ENCODE measurements around the gene TGFBR3.

Gene TGFBR3

DNA sequence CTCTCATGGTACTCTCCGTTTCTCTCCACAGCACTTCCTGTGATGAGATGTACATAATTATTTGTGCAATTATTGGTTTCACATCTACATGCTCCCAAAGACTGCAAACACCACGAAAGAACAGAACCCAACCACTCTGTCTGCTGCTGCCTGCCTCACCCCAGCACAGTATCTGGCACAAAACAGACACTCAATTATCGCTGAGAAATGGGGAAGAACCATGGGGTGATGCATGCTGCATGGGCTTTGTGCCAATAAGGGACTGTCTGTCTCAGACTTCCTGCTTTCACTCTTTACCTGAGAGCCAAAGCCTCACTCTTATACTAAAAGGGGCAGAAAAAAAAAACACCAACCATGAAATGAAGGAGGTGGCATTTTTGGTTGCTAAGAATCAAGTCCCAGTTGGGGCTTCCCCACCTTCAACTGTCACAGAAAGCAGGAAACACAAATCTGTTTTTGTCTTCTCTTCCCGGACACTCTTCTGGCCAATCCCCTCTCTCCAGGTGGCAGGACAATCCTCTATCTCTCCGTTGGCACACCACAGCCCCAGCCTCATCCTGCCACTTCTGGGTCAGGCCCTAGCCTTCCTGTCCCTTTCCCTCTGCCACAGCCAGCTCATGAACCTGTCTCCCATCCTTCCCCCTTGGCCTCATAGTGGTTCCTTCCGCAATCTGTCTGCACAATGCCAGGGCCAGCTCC is 82.0 kb downstream of the TGFBR3 start:
- Histone ChIP-seq H3K27me3 (ENCODE audit: control insufficient read depth, insufficient read depth, low read length) (no peaks in the 10 kb centered on the region), H3K4me3 (ENCODE audit: low read length) (no peak overlapping the region), H3K36me3 (ENCODE audit: insufficient read depth, low read length) (no peaks in the 10 kb centered on the region), H3K9ac (ENCODE audit: low read depth, low read length) (no peak overlapping the region), H3K4me1 (ENCODE audit: control insufficient read depth, insufficient read depth, low read length) (peaks cover 21% of the 10 kb centered on the region), H3K9me3 (replicated peaks; ENCODE audit: low read length) (no peaks in the 10 kb centered on the region), H3K4me2 (ENCODE audit: low read length) (no peak overlapping the region)

DNA sequence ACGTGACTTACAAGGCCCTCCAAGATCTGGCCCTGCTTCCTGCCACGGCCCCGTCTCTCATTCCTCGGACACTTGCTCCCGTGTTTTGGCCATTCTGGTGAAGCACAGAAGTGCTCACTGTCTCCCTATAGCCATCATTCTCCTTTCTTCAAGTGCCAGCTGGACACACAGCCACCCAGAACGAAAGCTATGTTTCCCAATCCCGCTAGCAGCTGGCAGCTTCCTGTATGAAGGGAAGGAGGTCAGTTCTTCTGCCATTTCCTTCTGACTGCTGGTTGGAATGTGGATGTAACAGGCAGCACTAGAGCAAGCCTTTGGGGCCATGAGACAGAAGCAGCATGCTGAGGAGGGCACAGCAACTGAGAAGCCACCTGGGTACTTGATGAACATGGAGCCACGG is 82.8 kb downstream of the TGFBR3 start:
- no peaks in the 10 kb centered on the region for H3K27me3 ChIP-seq (ENCODE audit: control insufficient read depth, insufficient read depth, low read length)
- peak overlapping the region; percentile 2 for H3K4me2 ChIP-seq (ENCODE audit: low read length)
- no peak overlapping the region for H3K4me3 ChIP-seq (ENCODE audit: low read length)
- peaks cover 21% of the 10 kb centered on the region for H3K4me1 ChIP-seq (ENCODE audit: control insufficient read depth, insufficient read depth, low read length)
- H3K9me3 ChIP-seq (replicated peaks; ENCODE audit: low read length) = no peaks in the 10 kb centered on the region
- no peak overlapping the region for H3K9ac ChIP-seq (ENCODE audit: low read depth, low read length)
- no peaks in the 10 kb centered on the region for H3K36me3 ChIP-seq (ENCODE audit: insufficient read depth, low read length)

DNA sequence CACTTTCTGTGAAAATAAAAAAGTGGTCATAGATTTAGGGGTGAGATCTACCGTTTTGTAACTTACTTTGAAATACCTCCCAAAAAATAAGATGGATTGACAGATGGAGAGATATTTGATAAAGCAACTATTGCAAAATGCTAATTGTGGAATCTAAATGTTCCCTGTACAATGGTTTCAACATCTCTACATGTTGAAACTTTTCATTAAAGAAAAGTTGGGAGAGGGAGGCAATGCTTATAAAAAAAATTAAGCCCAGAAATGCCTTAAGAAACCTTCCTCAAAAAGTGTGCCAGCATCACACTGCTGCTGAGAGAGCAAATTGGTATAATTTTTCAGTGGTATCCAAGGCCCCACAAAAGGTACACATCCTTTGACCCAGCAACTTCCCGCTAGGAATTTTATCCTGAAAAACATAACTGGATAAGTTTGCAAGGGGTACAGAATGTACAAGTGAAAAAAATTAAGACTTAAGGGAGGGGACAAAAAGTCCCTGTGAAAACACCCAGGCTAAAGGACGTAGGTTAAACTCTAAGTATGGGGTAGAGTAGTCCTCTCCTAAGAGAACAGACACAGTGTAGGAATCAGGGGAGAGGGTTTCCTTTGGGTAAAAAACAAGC is 84.3 kb downstream of the TGFBR3 start:
- Histone ChIP-seq H3K9me3 (replicated peaks; ENCODE audit: low read length) (no peaks in the 10 kb centered on the region), H3K27me3 (ENCODE audit: control insufficient read depth, insufficient read depth, low read length) (no peaks in the 10 kb centered on the region), H3K4me3 (ENCODE audit: low read length) (no peak overlapping the region), H3K4me2 (ENCODE audit: low read length) (no peak overlapping the region), H3K9ac (ENCODE audit: low read depth, low read length) (no peak overlapping the region), H3K4me1 (ENCODE audit: control insufficient read depth, insufficient read depth, low read length) (peaks cover 16% of the 10 kb centered on the region), H3K36me3 (ENCODE audit: insufficient read depth, low read length) (no peaks in the 10 kb centered on the region)

DNA sequence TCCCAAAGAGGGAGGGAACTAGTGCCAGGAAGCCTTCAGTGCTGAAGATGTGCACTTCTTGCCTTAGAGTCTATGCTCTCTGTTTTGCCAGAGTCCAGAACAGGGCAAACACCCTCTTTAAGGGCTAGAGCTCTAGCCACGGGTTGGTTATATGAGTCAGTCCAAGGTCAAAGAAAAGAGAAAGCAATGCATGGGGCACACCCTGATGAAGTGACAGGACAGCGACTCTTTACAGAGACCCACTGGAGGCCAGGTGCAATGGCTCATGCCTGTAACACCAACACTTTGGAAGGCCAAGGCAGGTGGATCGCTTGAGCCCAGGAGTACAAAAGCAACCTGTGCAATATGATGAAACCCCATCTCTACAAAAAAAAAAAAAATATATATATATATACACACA is 86.1 kb downstream of the TGFBR3 start:
- H3K4me1 ChIP-seq (ENCODE audit: control insufficient read depth, insufficient read depth, low read length) = peaks cover 25% of the 10 kb centered on the region
- H3K27me3 ChIP-seq (ENCODE audit: control insufficient read depth, insufficient read depth, low read length) = no peaks in the 10 kb centered on the region
- no peak overlapping the region for H3K4me2 ChIP-seq (ENCODE audit: low read length)
- no peaks in the 10 kb centered on the region for H3K9me3 ChIP-seq (replicated peaks; ENCODE audit: low read length)
- no peaks in the 10 kb centered on the region for H3K36me3 ChIP-seq (ENCODE audit: insufficient read depth, low read length)
- H3K9ac ChIP-seq (ENCODE audit: low read depth, low read length) = no peak overlapping the region
- no peak overlapping the region for H3K4me3 ChIP-seq (ENCODE audit: low read length)

DNA sequence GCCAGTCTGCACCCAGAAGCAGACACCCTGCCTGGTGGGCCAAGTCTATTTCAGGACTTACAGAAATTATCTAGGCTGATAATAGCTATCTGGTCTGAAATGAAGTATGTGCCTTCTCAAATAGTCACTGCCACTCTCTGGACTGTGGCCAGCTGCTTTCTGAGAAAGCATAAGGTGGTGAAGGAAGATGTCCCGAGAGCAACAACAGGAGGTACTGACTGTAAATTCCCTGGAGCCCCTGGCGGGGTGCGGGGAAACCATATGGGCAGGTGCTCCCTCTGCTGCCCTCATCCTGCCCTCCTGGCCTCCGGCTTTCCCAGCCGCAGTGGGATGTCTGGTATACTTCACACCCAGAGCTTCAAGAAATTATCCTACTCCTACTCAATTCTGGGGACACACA is 86.8 kb downstream of the TGFBR3 start:
- H3K4me2 ChIP-seq (ENCODE audit: low read length) = no peak overlapping the region
- H3K9ac ChIP-seq (ENCODE audit: low read depth, low read length) = no peak overlapping the region
- no peak overlapping the region for H3K4me3 ChIP-seq (ENCODE audit: low read length)
- H3K9me3 ChIP-seq (replicated peaks; ENCODE audit: low read length) = no peaks in the 10 kb centered on the region
- no peaks in the 10 kb centered on the region for H3K27me3 ChIP-seq (ENCODE audit: control insufficient read depth, insufficient read depth, low read length)
- no peaks in the 10 kb centered on the region for H3K36me3 ChIP-seq (ENCODE audit: insufficient read depth, low read length)
- H3K4me1 ChIP-seq (ENCODE audit: control insufficient read depth, insufficient read depth, low read length) = peaks cover 27% of the 10 kb centered on the region

DNA sequence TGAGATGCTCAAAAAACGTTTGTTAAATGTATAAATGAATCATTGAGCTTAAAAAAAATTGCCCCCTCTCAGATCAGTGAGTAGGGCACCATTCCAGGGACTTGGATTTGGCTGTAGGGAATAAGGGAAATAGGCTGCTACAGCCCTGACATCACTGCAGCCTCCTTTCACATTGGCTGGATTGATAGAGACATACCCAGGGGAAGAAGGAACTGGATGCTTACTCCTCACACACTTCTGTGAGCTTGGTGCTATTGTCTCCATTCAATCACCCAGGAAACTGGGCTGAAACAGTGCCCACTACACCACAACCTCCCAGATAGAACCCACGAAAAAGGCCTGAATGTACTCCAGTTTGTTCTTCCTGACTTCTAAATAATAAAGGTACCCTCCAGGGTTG is 87.2 kb downstream of the TGFBR3 start:
- H3K36me3 ChIP-seq (ENCODE audit: insufficient read depth, low read length) = no peaks in the 10 kb centered on the region
- no peaks in the 10 kb centered on the region for H3K27me3 ChIP-seq (ENCODE audit: control insufficient read depth, insufficient read depth, low read length)
- no peak overlapping the region for H3K4me3 ChIP-seq (ENCODE audit: low read length)
- H3K9me3 ChIP-seq (replicated peaks; ENCODE audit: low read length) = no peaks in the 10 kb centered on the region
- peaks cover 23% of the 10 kb centered on the region for H3K4me1 ChIP-seq (ENCODE audit: control insufficient read depth, insufficient read depth, low read length)
- H3K4me2 ChIP-seq (ENCODE audit: low read length) = no peak overlapping the region
- no peak overlapping the region for H3K9ac ChIP-seq (ENCODE audit: low read depth, low read length)

DNA sequence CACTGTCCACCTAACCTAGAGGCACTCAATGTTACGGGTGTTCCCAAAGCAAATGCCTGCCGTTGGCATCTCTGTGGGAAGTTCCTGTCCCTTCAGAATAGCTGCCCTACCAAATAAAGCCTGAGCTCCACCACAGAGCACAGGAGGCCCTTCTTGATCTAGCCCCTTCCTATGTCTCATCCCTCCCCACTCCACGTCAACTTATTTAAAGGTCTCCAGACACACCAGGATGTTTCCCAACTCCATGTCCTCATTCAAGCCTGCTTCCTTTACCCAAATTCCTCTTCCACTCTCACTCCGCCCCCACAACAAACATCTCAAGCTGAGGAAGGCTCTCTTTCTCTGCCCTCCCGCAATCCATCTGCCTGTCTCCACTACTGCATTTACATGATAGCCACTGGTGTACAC is 87.7 kb downstream of the TGFBR3 start:
- H3K4me1 ChIP-seq (ENCODE audit: control insufficient read depth, insufficient read depth, low read length) = peaks cover 18% of the 10 kb centered on the region
- no peaks in the 10 kb centered on the region for H3K9me3 ChIP-seq (replicated peaks; ENCODE audit: low read length)
- no peak overlapping the region for H3K4me3 ChIP-seq (ENCODE audit: low read length)
- H3K9ac ChIP-seq (ENCODE audit: low read depth, low read length) = no peak overlapping the region
- no peaks in the 10 kb centered on the region for H3K27me3 ChIP-seq (ENCODE audit: control insufficient read depth, insufficient read depth, low read length)
- H3K4me2 ChIP-seq (ENCODE audit: low read length) = no peak overlapping the region
- H3K36me3 ChIP-seq (ENCODE audit: insufficient read depth, low read length) = no peaks in the 10 kb centered on the region

DNA sequence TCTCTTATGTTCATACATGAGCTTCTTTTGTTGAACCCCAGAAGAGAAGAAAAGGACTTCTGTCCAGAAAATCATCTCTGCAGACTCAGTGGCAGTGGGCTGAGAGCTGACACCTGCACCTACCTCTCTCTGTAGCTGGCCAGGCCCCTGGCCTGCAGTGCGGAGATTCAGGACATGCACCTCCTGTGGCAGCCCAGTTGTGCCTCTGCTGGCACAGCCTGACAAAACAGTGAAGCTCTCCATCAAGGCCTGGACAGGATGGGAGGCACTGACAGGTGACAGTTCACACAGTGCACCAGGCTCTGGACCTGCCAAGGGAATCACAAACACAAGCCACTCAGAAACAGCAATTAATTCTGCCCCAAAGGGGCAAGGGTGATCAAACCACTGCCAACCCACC is 88.8 kb downstream of the TGFBR3 start:
- no peaks in the 10 kb centered on the region for H3K27me3 ChIP-seq (ENCODE audit: control insufficient read depth, insufficient read depth, low read length)
- H3K4me3 ChIP-seq (ENCODE audit: low read length) = no peak overlapping the region
- H3K36me3 ChIP-seq (ENCODE audit: insufficient read depth, low read length) = no peaks in the 10 kb centered on the region
- peaks cover 19% of the 10 kb centered on the region for H3K4me1 ChIP-seq (ENCODE audit: control insufficient read depth, insufficient read depth, low read length)
- no peak overlapping the region for H3K9ac ChIP-seq (ENCODE audit: low read depth, low read length)
- no peak overlapping the region for H3K4me2 ChIP-seq (ENCODE audit: low read length)
- H3K9me3 ChIP-seq (replicated peaks; ENCODE audit: low read length) = no peaks in the 10 kb centered on the region

DNA sequence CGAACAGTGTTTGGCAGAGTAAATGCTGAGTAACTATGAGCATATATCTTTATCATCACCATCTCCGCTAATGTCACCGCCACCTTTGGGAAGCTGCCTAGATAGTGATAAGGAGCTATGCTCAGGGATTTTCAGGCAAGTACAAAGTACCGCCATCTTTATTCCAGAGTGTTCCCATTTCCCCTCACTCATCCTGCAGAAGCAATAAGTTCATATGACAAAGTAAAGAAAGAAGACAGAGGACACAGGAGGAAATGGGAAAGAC is 89.6 kb downstream of the TGFBR3 start:
- peaks cover 25% of the 10 kb centered on the region for H3K4me1 ChIP-seq (ENCODE audit: control insufficient read depth, insufficient read depth, low read length)
- H3K27me3 ChIP-seq (ENCODE audit: control insufficient read depth, insufficient read depth, low read length) = no peaks in the 10 kb centered on the region
- no peaks in the 10 kb centered on the region for H3K9me3 ChIP-seq (replicated peaks; ENCODE audit: low read length)
- H3K9ac ChIP-seq (ENCODE audit: low read depth, low read length) = no peak overlapping the region
- no peaks in the 10 kb centered on the region for H3K36me3 ChIP-seq (ENCODE audit: insufficient read depth, low read length)
- H3K4me2 ChIP-seq (ENCODE audit: low read length) = no peak overlapping the region
- no peak overlapping the region for H3K4me3 ChIP-seq (ENCODE audit: low read length)

DNA sequence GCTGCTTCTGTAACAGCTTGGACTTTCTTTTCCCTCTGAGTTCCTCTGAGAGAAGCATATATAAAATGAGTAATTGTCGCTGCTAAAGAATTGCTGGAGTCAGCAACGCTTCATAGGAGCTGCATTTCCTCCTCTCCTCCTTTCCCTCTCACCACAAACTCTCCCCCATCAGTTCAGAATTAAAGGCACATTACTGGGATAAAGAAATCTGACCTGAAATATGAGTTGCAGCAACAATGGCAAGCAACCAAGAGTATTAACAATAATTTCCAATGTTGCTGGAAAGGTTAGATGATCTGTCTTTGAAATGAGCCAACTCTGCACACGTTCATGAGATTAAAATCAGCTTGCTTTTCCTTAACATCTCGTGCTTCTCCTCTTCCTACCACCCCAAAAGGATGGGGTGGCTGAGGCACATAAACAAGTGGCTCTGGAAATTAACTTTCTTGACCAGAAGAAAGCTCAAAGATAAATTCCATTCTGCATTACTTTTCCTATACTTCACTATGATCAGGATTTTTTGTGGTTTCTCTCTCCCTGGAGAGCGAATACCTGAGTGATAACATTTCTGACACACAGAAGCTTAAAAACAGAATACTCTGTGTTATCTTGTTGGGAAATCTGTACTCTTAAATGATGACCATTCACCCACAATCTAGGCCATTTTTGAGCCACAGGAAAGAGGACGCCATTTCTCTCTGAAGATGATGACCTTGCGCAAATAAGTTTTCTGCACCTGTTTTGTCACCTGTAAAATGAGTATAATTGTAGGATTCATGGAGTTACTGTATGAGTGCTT is 90.2 kb downstream of the TGFBR3 start:
- Histone ChIP-seq H3K27me3 (ENCODE audit: control insufficient read depth, insufficient read depth, low read length) (no peaks in the 10 kb centered on the region), H3K9ac (ENCODE audit: low read depth, low read length) (no peak overlapping the region), H3K4me1 (ENCODE audit: control insufficient read depth, insufficient read depth, low read length) (peaks cover 25% of the 10 kb centered on the region), H3K36me3 (ENCODE audit: insufficient read depth, low read length) (no peaks in the 10 kb centered on the region), H3K4me2 (ENCODE audit: low read length) (peak overlapping the region; percentile 52), H3K9me3 (replicated peaks; ENCODE audit: low read length) (no peaks in the 10 kb centered on the region), H3K4me3 (ENCODE audit: low read length) (no peak overlapping the region)

DNA sequence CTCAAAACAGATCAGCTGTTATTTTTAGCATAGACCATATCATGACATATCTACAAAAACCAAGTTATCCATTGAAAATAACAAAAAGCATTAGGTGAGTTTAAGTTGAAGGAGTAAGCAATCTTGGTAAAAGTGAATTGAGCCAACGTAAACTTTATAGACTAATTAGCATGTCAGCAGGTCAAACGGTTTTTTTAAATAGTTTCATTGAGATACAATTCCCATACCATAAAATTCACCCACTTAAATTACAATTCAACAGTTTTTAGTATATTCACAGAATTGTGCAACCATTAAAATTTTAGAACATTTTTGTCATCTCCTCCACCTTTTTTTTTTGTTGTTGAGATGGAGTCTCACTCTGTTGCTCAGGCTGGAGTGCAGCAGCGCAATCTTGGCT is 92.1 kb downstream of the TGFBR3 start:
- H3K36me3 ChIP-seq (ENCODE audit: insufficient read depth, low read length) = no peaks in the 10 kb centered on the region
- no peak overlapping the region for H3K4me3 ChIP-seq (ENCODE audit: low read length)
- H3K4me2 ChIP-seq (ENCODE audit: low read length) = no peak overlapping the region
- H3K4me1 ChIP-seq (ENCODE audit: control insufficient read depth, insufficient read depth, low read length) = peaks cover 25% of the 10 kb centered on the region
- H3K27me3 ChIP-seq (ENCODE audit: control insufficient read depth, insufficient read depth, low read length) = no peaks in the 10 kb centered on the region
- no peaks in the 10 kb centered on the region for H3K9me3 ChIP-seq (replicated peaks; ENCODE audit: low read length)
- H3K9ac ChIP-seq (ENCODE audit: low read depth, low read length) = no peak overlapping the region

DNA sequence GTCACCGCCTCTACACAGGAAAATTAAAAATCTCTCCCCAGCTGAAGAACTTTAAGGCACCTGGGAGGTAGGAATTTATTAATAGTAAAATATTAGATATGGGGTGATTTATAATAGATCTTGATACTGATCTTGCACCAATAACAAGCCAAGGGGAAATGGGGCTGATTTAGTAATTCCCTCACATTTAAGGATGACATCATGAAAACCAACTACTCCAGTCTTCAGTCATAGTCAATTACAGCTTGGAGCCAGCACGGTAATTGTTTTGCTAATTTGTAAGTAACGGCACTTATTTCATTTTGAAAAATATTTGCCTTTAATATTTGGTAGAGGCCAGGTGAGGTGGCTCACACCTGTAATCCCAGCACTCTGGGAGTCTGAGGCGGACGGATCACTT is 92.8 kb downstream of the TGFBR3 start:
- H3K36me3 ChIP-seq (ENCODE audit: insufficient read depth, low read length) = no peaks in the 10 kb centered on the region
- no peak overlapping the region for H3K4me3 ChIP-seq (ENCODE audit: low read length)
- H3K4me1 ChIP-seq (ENCODE audit: control insufficient read depth, insufficient read depth, low read length) = peaks cover 25% of the 10 kb centered on the region
- no peaks in the 10 kb centered on the region for H3K27me3 ChIP-seq (ENCODE audit: control insufficient read depth, insufficient read depth, low read length)
- no peaks in the 10 kb centered on the region for H3K9me3 ChIP-seq (replicated peaks; ENCODE audit: low read length)
- no peak overlapping the region for H3K9ac ChIP-seq (ENCODE audit: low read depth, low read length)
- H3K4me2 ChIP-seq (ENCODE audit: low read length) = no peak overlapping the region
